Effector memory CD8-positive, alpha-beta T cell (primary cell): ENCODE data around the gene PON2.
"Not testable (repeated sequence)": the region's sequence is repeated elsewhere in the genome, so short reads cannot be mapped to it uniquely, and the experiment has no call there.

Source experiments
- ATAC-seq: fragments of 150-1000 bp; cut with Tn5 transposase; replicated peaks from 2 replicates; pipeline ENCODE4 v1.10.0; 2021; ENCODE audit warnings: mild to moderate bottlenecking, moderate library complexity
- DNase-seq, 3 experiments: peaks; one replicate each; pipeline ENCODE4 v3.0.0; 2021
- H3K27ac Mint-ChIP-seq, 2 donors: one replicate each; pipeline ENCODE4 v1.8.0; 2022; ENCODE audit warnings: mild to moderate bottlenecking in 2 of 2, mixed read lengths in 2 of 2, moderate library complexity in 2 of 2
- H3K27me3 Mint-ChIP-seq, 2 donors: one replicate each; pipeline ENCODE4 v1.8.0; 2022; ENCODE audit warnings: mixed read lengths in 2 of 2
- H3K36me3 Mint-ChIP-seq: one replicate; pipeline ENCODE4 v1.8.0; 2022; ENCODE audit warnings: mild to moderate bottlenecking, moderate library complexity, mixed read lengths; ENCODE audit not compliant: insufficient read depth
- H3K4me1 Mint-ChIP-seq, 2 donors: one replicate each; pipeline ENCODE4 v1.8.0; 2022; ENCODE audit warnings: low read depth in 2 of 2, mixed read lengths in 2 of 2
- H3K4me3 Mint-ChIP-seq, 2 donors: one replicate each; pipeline ENCODE4 v1.8.0; 2022; ENCODE audit warnings: mild to moderate bottlenecking in 2 of 2, mixed read lengths in 2 of 2, moderate library complexity in 2 of 2
- H3K9me3 Mint-ChIP-seq, 2 donors: one replicate each; pipeline ENCODE4 v1.8.0; 2022; ENCODE audit warnings: mixed read lengths in 2 of 2

Gene PON2

DNA sequence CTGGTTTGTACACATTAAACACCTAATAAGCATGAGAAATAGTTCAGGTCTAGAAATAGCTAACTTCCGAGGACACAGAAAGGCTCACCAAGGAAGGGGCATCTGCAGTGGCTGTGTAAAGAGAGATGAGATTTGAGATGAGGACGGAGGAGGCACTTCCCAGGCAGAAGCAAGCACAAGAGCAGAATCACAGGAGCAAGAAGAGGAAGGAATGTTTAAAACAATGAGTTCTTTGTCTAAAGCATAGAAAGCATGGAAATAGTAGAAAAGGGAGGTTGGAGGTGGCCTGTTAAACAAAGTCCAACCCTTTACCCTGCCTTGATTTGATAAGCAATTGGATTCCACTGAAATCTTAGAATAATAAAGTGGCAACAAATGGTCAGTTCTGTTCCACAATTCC lies 27.1 kb downstream of the PON2 start:
- DNase-seq: no peak
- Mint-ChIP-seq H3K4me1 (no peaks in the 10 kb centered on the region), H3K27me3 (no peaks in the 10 kb centered on the region), H3K36me3 (no peaks in the 10 kb centered on the region), H3K9me3 (no peaks in the 10 kb centered on the region), H3K4me3 (no peak overlapping the region), H3K27ac (no peak overlapping the region)
- no peak for ATAC-seq

DNA sequence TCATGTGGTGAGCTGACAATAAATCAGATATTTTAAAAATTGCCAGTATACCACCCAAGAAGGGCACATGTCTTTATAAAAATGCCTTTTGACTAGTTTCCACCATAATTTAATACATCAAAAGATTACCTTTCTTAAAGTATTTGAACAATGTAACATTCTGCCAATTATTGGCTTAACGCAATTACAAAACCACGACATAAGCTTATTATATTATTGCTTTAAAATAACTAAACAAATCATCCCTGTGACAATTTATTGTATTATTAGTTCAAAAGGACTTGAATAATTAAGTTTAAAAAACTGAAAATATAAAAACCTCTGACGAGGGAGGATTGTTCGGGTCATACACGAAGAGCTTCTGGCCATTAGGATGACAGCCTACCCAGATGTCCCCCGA lies 29.0 kb downstream of the PON2 start:
- ATAC-seq: no peak
- Mint-ChIP-seq H3K4me3 (no peak overlapping the region), H3K36me3 (no peaks in the 10 kb centered on the region), H3K9me3 (no peaks in the 10 kb centered on the region), H3K27ac (no peak overlapping the region), H3K4me1 (no peaks in the 10 kb centered on the region), H3K27me3 (no peaks in the 10 kb centered on the region)
- no peak for DNase-seq

GRCh38 chr7:95405208-95405607 lies 29.6 kb downstream of the PON2 start:
- H3K9me3 Mint-ChIP-seq: no peaks in the 10 kb centered on the region
- H3K27ac Mint-ChIP-seq: no peak overlapping the region
- DNase-seq (no peak), ATAC-seq (no peak)
- peaks cover 0 to under 1% of the 10 kb centered on the region in 2 donors for H3K27me3 Mint-ChIP-seq
- H3K4me3 Mint-ChIP-seq: no peak overlapping the region
- H3K4me1 Mint-ChIP-seq: no peaks in the 10 kb centered on the region
- no peaks in the 10 kb centered on the region for H3K36me3 Mint-ChIP-seq

DNA sequence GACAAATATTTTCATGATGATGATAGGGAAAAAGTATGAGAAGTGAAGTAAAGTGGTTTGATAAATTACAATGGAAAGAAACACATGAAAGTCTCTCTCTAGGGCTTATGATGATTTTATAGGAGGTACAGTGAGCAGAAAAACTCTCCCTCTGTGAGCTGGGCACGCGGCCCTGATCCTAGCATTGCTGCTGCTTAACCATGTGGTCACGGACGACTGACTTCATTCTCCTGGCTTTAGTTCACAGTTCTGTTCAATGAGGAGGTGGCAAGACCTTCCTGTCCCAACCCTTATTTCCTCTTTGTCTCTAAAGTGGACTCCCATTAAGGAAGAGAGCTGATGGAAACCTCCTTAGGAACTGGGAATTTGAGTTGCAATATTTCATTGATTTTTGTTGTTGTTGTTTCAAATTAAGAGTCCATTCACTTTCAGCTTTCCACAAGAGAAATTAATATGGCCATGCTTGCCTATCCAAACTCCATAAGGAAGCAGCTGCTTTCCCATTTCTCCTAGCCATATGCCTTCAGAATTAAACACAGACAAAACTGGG lies 30.4 kb downstream of the PON2 start:
- Mint-ChIP-seq H3K4me1 (no peaks in the 10 kb centered on the region), H3K27me3 (peaks cover 0 to 7% of the 10 kb centered on the region in 2 donors), H3K36me3 (no peaks in the 10 kb centered on the region), H3K9me3 (no peaks in the 10 kb centered on the region), H3K27ac (no peak overlapping the region), H3K4me3 (no peak overlapping the region)
- ATAC-seq (no peak), DNase-seq (no peak)

DNA sequence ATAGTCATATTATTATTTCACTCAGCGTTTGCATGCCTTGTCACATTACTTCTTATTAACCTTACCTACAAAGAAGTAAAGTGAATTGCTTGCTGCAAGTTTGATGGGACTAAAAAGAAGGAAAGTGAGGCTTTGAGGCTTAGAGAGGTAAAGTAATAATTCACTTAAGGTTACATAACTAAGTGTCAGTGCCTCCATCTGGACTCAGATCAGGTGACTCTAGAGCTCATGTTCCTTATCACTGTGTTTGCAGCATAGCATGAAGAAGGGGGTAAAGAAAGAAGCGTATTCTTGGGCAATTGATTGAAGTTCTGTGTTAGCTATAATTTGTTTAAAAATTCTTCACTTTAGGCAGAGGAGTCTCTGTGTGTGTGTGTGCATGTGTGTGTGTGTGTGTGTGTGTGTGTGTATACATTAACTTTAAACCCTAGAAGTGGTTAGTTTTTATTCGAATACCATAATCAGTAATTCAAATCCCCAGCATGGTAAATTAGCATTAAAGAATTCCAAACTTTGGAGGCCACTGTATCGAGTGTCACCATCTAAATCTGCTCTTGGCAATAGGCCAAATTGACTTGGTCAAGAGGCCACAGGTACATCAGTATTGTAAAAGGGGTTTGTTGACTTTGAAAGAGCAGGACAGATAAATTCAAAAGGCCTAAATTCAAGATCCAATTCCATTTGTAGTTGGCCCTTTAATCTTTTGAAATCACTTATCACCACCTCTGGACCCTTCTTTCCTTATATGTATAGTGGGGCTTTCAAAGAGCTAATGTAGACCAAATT lies 36.5 kb downstream of the PON2 start:
- ATAC-seq (no peak), DNase-seq (no peak)
- no peak overlapping the region for H3K27ac Mint-ChIP-seq
- no peak overlapping the region for H3K4me3 Mint-ChIP-seq
- H3K27me3 Mint-ChIP-seq: peaks cover 39 to 47% of the 10 kb centered on the region in 2 donors
- H3K36me3 Mint-ChIP-seq: no peaks in the 10 kb centered on the region
- peaks cover 0 to 4% of the 10 kb centered on the region in 2 donors for H3K4me1 Mint-ChIP-seq
- no peaks in the 10 kb centered on the region for H3K9me3 Mint-ChIP-seq

DNA sequence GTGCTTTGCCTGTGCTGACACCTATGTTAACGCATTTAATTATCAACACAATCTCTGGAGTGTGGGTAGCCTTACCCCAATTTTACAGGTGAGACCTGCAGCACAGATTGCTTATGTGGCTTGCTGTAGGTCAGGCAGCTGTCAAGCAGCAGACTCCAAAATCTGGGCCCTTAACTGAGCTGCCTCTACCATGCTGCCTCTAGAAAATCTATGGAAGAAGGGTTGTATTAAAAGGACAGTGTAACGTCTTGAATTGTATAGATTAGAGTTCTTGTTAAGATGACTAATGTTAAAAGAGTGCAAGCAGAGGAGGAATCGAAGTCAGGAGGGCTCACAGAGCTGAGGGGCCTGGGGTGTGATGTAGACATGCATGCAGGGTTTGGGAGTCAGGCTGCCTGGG lies 37.4 kb downstream of the PON2 start:
- DNase-seq (no peak), ATAC-seq (no peak)
- H3K36me3 Mint-ChIP-seq: no peaks in the 10 kb centered on the region
- peaks cover 0 to 4% of the 10 kb centered on the region in 2 donors for H3K4me1 Mint-ChIP-seq
- H3K27me3 Mint-ChIP-seq: peaks cover 44 to 54% of the 10 kb centered on the region in 2 donors
- H3K27ac Mint-ChIP-seq: no peak overlapping the region
- H3K9me3 Mint-ChIP-seq: no peaks in the 10 kb centered on the region
- no peak overlapping the region for H3K4me3 Mint-ChIP-seq

DNA sequence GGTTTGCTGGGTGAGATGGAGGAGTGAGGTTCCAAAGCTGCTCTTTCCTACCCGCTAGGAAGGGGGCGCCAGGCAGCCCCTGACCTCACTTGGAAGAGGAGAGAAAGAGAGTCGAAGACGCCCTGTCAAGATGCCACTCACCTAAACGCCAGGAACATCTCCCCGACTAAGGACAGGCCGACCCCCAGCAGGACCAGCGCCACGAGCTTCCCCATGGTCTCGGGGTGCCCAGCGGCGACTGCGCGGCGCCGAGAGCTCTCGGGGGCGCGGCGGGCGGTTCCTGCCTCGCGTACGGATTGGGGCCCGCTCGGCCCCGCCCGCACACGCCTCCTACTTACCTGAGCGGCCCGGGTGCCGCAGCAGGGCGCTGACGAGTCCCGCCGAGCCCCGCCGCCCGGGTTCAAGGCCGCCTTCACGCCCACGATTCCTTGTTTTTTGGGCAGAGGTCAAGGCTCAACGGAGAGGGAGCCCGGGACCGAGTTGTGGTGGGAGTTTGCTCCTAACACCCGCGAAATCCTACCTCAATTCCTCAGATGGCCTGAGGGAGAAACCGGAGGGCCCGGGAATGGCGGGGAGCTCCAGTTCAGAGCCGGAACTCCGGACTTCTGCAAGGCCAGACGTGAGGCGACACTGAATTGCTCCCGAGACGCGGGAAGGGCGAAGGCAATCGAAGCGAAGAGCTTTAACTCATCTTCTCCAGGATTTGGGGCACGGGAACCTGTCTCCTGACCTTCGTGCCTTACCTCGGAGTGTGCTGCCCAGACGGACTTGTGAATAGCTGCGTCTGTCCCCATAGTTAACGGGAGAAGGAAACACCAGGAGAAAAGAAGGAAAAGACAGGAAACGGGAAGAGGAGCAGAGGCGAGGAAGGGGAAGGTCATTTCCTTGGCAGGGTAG lies 38.4 kb downstream of the PON2 start, which contains the start of gene PON3:
TSS of gene PON3 (minus strand) at position 240 of the 897 bp plus-strand sequence. CDS start at position 215, 25 bp downstream.
- Mint-ChIP-seq H3K36me3 (peaks cover 3% of the 10 kb centered on the region), H3K4me3 (peak within 1 kb of the TSS; percentile 58 to 59), H3K9me3 (no peaks in the 10 kb centered on the region), H3K27ac (no peak within 1 kb of the TSS), H3K27me3 (peaks cover 51 to 54% of the 10 kb centered on the region in 2 donors), H3K4me1 (peaks cover 0 to 4% of the 10 kb centered on the region in 2 donors)
- DNase-seq: peak in 2 of 3 experiments; percentile 1 to 5
- peak; percentile 77 for ATAC-seq

DNA sequence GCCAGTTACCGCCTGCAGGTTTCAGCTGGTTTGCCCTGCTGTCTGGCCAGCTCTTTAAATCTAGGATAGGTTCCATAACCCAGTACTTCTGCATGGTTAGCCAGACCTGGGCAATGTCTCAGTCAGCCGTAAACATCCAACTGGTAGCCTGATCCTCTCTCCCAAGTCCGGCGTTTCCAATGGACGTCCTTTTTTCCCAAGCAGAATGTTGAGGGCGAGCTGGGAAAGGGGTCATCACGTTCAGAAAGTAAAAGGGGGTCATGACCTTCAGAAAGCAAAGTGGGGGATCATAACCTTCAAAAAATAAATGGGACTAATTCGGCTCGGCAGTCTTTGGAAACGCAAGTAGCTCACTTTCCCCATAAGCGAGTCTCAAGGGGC lies 39.1 kb downstream of the PON2 start:
- Mint-ChIP-seq H3K27me3 (peaks cover 51 to 54% of the 10 kb centered on the region in 2 donors), H3K9me3 (no peaks in the 10 kb centered on the region), H3K36me3 (peaks cover 3% of the 10 kb centered on the region), H3K27ac (no peak overlapping the region), H3K4me3 (peak overlapping the region; percentile 58 to 59), H3K4me1 (peaks cover 0 to 4% of the 10 kb centered on the region in 2 donors)
- ATAC-seq (no peak), DNase-seq (no peak)

GRCh38 chr7:95394370-95394769 lies 40.5 kb downstream of the PON2 start:
- Mint-ChIP-seq H3K36me3 (peaks cover 3% of the 10 kb centered on the region), H3K4me3 (no peak overlapping the region), H3K27ac (no peak overlapping the region), H3K27me3 (peaks cover 47 to 51% of the 10 kb centered on the region in 2 donors), H3K9me3 (no peaks in the 10 kb centered on the region), H3K4me1 (peaks cover 0 to 4% of the 10 kb centered on the region in 2 donors)
- no peak for ATAC-seq
- DNase-seq: no peak

DNA sequence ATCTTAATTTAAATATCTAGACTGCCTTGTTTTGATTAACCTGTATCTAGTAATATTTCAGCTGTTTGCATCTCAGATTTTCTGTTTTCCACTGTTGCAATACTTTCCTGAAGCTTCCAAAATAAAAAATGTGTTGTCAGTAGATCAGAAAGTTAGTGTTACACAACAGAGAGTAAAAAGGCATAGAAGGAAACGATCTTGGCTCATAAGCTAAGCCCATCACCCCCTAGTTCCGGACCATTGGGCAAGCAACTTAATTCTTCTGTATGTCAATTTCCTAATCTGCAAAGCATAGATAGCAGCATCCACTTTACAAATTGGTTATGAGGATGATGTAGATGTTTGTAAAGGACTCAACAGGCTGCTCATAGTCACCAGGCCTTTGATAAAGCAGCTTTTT lies 43.1 kb downstream of the PON2 start:
- ATAC-seq: no peak
- peaks cover 35 to 38% of the 10 kb centered on the region in 2 donors for H3K27me3 Mint-ChIP-seq
- H3K4me3 Mint-ChIP-seq: no peak overlapping the region
- DNase-seq: no peak
- no peaks in the 10 kb centered on the region for H3K9me3 Mint-ChIP-seq
- H3K27ac Mint-ChIP-seq: no peak overlapping the region
- H3K36me3 Mint-ChIP-seq: peaks cover 3% of the 10 kb centered on the region
- peaks cover 0 to 4% of the 10 kb centered on the region in 2 donors for H3K4me1 Mint-ChIP-seq

DNA sequence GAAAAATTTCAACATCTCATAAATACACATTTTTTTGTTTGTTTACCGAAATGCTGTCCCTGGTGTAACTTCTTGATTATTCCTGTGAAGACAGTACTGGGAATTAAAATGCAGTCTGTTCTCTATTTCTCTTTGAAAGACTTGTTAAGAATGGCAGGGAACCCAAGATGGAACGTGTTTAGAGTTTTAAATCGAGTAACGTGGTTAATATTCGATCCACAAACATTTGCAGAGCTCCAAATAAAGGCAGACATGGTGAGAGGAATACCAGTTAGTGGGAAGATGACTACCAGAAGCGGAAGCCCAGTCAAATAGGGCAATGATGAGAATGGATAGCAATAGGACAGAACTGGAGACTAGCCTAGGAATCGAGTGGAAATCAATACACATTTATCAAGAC lies 45.3 kb downstream of the PON2 start:
- no peak for ATAC-seq

DNA sequence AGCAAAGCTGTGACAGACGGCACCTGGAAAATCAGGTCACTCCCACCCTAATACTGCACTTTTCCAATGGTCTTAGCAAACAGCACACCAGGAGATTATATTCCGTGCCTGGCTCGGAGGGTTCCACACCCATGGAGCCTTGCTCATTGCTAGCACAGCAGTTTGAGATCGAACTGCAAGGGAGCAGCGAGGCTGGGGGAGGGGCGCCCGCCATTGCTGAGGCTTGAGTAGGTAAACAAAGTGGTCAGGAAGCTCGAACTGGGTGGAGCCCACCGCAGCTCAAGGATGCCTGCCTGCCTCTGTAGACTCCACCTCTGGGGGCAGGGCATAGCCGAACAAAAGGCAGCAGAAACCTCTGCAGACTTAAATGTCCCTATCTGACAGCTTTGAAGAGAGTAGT lies 55.4 kb downstream of the PON2 start:
- not testable (repeated sequence) for H3K9me3 Mint-ChIP-seq, ATAC-seq, H3K36me3 Mint-ChIP-seq, H3K27ac Mint-ChIP-seq, DNase-seq, H3K4me1 Mint-ChIP-seq, H3K4me3 Mint-ChIP-seq
- peaks cover 22 to 28% of the 10 kb centered on the region in 2 donors for H3K27me3 Mint-ChIP-seq

More for the DNA sequence above, 45.3 kb downstream of the PON2 start:
- Mint-ChIP-seq H3K27ac (no peak overlapping the region), H3K4me3 (no peak overlapping the region), H3K27me3 (peaks cover 29 to 32% of the 10 kb centered on the region in 2 donors), H3K9me3 (no peaks in the 10 kb centered on the region), H3K4me1 (no peaks in the 10 kb centered on the region), H3K36me3 (peaks cover 3% of the 10 kb centered on the region)
- DNase-seq: no peak

DNA sequence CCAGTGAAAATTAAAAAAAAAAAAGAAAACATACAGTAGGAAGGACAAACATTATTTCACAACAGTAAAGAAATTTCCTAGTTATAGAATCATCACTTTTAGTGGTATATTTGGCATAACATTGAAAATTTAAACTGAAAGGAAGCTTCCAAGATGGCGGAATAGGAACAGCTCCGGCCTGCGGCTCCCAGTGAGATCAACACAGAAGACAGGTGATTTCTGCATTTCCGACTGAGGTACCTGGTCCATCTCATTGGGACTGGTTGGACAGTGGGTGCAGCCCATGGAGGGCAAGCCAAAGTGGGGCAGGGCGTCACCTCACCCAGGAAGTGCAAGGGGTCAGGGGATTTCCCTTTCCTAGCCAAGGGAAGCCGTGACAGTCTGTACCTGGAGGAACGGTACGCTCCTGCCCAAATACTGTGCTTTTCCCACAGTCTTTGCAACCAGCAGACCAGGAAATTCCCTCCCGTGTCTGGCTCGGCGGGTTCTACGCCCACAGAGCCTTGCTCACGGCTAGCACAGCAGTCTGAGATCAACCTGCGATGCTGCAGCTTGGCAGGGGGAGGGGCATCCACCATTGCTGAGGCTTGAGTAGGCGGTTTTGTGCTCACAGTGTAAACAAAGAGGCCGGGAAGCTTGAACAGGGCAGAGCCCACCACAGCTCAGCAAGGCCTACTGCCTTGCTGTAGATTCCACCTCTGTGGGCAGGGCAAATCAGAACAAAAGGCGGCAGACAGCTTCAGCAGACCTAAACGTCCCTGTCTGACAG lies 58.0 kb downstream of the PON2 start:
- Mint-ChIP-seq H3K36me3 (no peaks in the 10 kb centered on the region), H3K27ac (no peak overlapping the region), H3K27me3 (peaks cover 15 to 19% of the 10 kb centered on the region in 2 donors), H3K4me3 (no peak overlapping the region), H3K9me3 (no peaks in the 10 kb centered on the region), H3K4me1 (no peaks in the 10 kb centered on the region)
- ATAC-seq (peak; percentile 35), DNase-seq (peak in 1 of 3 experiments; percentile 3)
